ENCODE results near the gene WASF3.

The WASF3 gene

GRCh38 chr13:26590379-26590778 is 32.9 kb downstream of the WASF3 start:
- no peak for DNase-seq

DNA sequence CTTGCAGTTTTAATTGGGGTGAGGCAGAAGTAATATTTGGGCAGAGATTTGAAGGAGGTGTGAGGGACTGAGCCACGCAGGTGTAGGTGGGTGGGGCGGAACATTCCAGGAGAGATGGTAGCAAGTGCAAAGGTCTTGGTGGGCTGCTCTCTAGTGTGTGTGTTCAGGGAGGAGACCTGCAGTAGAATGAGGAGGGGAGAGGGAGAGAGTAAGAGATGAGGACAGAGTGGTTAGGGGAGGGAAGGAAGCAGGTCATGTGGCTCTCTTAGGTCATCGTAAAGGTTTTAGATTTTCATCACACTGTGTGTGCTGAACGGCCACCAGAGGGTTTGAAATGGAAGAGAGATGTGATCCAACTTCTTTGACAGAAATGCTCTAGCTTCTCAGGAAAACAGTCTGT is 33.5 kb downstream of the WASF3 start:
- DNase-seq = no peak

DNA sequence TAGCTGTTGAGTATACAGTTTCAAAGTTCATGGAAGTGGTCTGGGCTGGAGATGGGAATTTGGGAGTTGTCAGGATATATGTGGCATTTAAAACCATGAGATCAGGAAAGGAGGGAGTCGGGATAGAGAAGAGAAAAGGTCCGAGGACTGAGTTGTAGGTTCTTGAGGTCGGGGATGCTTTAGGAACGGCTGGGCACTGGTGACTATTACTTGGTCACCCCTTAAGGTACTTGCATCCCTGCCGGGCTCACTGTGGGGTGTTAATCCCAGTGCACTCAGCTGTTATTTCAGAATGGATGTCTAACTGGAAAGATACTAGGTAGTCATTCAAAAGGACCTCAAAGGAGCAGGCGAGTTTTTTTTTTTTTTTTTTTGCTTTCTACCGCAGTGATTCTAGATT is 34.2 kb downstream of the WASF3 start:
- no peak for DNase-seq

- no peak for DNase-seq
Measured at GRCh38 chr13:26593661-26594060, 36.2 kb downstream of the WASF3 start.

GRCh38 chr13:26594363-26594762 is 36.9 kb downstream of the WASF3 start:
- no peak for DNase-seq

DNA sequence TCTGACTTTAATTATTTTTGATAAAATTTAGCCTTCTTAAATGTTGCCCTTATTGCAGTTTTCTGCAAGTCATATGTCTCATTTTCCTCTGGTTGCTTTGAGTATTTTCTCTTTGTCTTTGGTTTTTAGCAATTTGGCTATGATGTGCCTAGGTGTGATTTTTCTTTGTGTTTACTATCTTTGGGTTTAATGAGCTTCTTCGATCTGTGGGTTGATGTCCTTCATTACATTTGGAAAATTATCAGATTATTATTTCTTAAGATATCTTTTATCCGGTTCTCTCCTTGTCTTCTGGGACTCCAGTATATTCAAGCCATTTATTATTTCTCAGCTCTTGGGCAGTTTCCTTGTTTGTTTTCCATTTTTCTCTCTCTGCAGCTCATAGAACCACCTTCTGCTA is 39.0 kb downstream of the WASF3 start:
- no peak for DNase-seq

DNA sequence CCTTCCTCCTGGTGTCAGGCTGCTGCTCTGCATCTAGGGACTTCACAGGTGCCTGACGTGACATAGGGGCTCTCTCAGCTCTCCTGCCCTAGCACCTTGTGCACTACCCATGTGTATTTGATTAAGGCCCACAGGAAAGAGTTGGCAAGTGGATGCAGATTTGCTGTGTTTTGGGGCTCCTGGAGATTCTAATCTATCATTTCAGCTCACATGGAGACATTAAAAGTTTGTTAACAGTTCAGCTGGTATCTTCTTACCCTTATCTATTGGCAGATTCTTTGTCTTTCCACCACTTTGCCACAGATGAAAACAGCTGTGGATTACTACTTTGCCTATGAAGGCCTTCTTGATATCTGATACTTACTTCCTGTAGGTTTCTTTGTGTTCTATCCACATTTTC is 41.9 kb downstream of the WASF3 start:
- no peak for DNase-seq

DNA sequence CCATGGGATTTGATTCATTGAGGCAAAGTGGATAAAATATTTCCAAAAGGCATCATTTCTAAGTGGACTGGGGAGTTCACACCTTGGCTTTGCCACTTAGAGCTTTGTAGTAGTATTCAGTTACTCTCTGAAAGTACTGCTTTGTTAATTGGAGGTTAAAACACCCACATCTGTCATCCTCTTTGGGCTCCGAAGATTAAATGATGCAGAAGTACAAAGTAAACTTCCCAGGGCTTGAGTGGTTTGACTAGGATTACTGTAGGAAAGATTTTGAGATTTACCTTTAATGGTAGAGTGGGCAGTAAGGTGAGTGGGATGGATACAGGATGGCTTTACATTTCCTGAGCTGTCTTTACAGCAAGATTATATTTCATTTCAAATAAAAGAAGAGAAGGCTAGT is 42.4 kb downstream of the WASF3 start:
- DNase-seq = no peak

DNA sequence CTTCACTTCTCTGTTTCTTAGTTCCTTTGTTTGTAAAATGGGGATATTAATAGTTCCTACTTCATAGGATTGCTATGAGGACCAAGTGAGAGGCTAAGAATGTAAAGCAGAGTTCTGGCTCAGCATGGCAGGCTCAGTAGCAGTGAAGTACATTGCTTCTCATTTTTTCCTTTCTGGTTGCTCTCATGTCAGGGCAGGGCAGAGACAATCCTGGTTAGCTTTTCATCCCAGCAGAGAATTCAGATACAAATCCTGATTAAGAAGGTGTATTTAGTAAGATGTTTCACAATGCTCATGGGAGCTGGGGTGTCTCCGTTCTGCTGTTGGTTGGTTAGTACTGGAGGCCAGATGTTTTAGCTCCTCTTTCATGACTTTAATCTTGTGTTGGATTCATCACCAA is 42.9 kb downstream of the WASF3 start:
- peak; percentile 27 for DNase-seq

- DNase-seq = peak; percentile 68
Measured at GRCh38 chr13:26601669-26602068, 44.2 kb downstream of the WASF3 start.

- DNase-seq = no peak
Measured at GRCh38 chr13:26602783-26603182, 45.3 kb downstream of the WASF3 start.

GRCh38 chr13:26604784-26605545 is 47.5 kb downstream of the WASF3 start:
- no peak for DNase-seq

GRCh38 chr13:26605845-26606244 is 48.4 kb downstream of the WASF3 start:
- no peak for DNase-seq

- no peak for DNase-seq
Measured at GRCh38 chr13:26606631-26607030, 49.1 kb downstream of the WASF3 start.

- no peak for DNase-seq
Measured at GRCh38 chr13:26614721-26615120, 57.2 kb downstream of the WASF3 start.

- DNase-seq = peak; percentile 59
Measured at GRCh38 chr13:26616126-26616525, 58.6 kb downstream of the WASF3 start.

GRCh38 chr13:26618726-26619125 is 61.2 kb downstream of the WASF3 start:
- peak; percentile 14 for DNase-seq

GRCh38 chr13:26619358-26619757 is 61.9 kb downstream of the WASF3 start:
- peak; percentile 81 for DNase-seq

GRCh38 chr13:26621731-26622401 is 64.4 kb downstream of the WASF3 start:
- no peak for DNase-seq

- no peak for DNase-seq
Measured at GRCh38 chr13:26623125-26623524, 65.6 kb downstream of the WASF3 start.

GRCh38 chr13:26624572-26624971 is 67.1 kb downstream of the WASF3 start:
- DNase-seq = no peak

DNA sequence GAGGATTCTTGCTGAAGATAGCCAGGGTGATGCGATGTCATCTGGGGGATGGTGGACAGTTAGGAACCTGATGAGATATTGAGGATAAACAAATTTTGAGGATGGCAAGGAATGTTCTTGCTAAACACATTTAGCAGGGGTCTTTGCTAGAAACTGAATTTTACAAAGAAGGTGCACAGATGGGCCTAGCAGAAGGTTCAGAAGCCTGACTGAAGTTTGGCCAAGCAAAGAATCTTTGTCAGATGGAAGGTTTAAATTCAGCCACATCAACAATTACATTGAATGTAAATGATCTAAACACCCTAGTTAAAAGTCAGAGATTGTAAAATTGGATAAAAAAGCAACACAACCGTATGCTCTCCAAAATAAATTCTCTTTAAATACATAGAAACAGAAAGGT is 68.8 kb downstream of the WASF3 start:
- no peak for DNase-seq

DNA sequence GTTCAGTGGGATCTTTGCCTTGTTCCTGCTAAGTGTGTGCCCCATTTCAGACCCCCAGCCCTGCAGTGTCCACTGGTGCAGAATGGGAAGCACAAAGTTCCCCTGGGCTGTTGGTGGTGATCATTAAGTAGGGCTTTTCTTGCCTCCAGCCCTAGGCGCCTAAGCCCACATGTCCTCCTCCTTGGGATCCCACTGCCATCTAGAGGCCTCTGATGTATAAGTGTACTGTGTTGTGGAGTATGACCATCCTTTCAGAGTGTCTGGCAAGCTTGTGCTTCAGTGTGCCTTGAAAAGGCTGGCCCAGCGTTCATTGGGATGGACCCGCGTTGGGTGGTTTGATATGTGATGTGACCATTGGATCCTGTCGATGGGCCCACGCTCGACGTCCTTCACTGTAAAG is 71.2 kb downstream of the WASF3 start:
- peak; percentile 36 for DNase-seq

- no peak for DNase-seq
Measured at GRCh38 chr13:26629260-26629825, 71.9 kb downstream of the WASF3 start.
